Prostate gland (tissue), 2 donors: Measurements from ENCODE around the gene MYBPC2.

ENCODE experiments used
- CTCF ChIP-seq, 4 experiments: fragments of 200-600 bp in 2 of 4; fragments of 450-650 bp in 2 of 4; sonication (generic) in 2 of 4; IDR thresholded peaks; 1 replicate in 3 of 4; 2 replicates in 1 of 4; pipeline ENCODE4 v1.5.1; 2016 to 2019; ENCODE audit warnings: antibody characterized with exemption in 4 of 4, mild to moderate bottlenecking in 2 of 4, moderate library complexity in 2 of 4
- POLR2AphosphoS5 ChIP-seq: sonication (generic); formaldehyde crosslinking; IDR thresholded peaks from one replicate; pipeline ENCODE4 v1.6.1; 2017; ENCODE audit warnings: antibody characterized with exemption

GRCh38 chr19:50427997-50428425, 4.7 kb upstream of the MYBPC2 start:
- no peak for TF ChIP-seq CTCF (IDR thresholded peaks at IDR 0.05)
- peak; percentile 50 for TF ChIP-seq POLR2AphosphoS5
